CD4-positive, alpha-beta memory T cell (primary cell): ENCODE data around the gene LRP1-AS. TPM values are rescaled to one million over a fixed set of nuclear protein-coding genes. Genes with fewer than 3 reads are reported as not detected.
A peak's percentile ranks its signal among the peaks of the same experiment; 100 is the strongest.

Experiments
- CTCF ChIA-PET: fragments of 350-600 bp; sonication (Branson Sonifier 250); formaldehyde crosslinking; loops from one replicate; lab custom pipeline; 2021; ENCODE audit warnings: inconsistent platforms; ENCODE audit not compliant: partially characterized antibody; lab: Charles Lee
- POLR2A ChIA-PET: fragments of 350-600 bp; sonication (Branson Sonifier 250); formaldehyde crosslinking; loops from one replicate; lab custom pipeline; 2021; ENCODE audit not compliant: partially characterized antibody; lab: Charles Lee
- DNase-seq, 5 donors: peaks; one replicate each; pipeline versions ENCODE4 v3.0.0 to v3.0.0-alpha.2; 2020 to 2022; ENCODE audit warnings: mixed read lengths in 1 of 5
- H3K27ac ChIP-seq: one replicate; pipeline ENCODE4 v1.7.0; 2013; ENCODE audit warnings: low read depth, low read length
- H3K27me3 ChIP-seq: 2 replicates; pipeline ENCODE4 v1.7.0; 2013; ENCODE audit warnings: mild to moderate bottlenecking, low read length, moderate library complexity; ENCODE audit not compliant: insufficient read depth
- H3K36me3 ChIP-seq: 2 replicates; pipeline ENCODE4 v1.7.0; 2013; ENCODE audit warnings: mild to moderate bottlenecking, low read length, moderate library complexity; ENCODE audit not compliant: insufficient read depth
- H3K4me1 ChIP-seq: 2 replicates; pipeline ENCODE4 v1.7.0; 2013; ENCODE audit warnings: mild to moderate bottlenecking, low read length, moderate library complexity; ENCODE audit not compliant: insufficient read depth
- H3K4me3 ChIP-seq, 2 donors: one replicate each; pipeline ENCODE4 v1.7.0; 2013; ENCODE audit warnings: low read length in 2 of 2, mild to moderate bottlenecking in 1 of 2
- H3K9me3 ChIP-seq, 2 donors: one replicate each; pipeline ENCODE4 v1.7.0; 2013; ENCODE audit warnings: low read length in 2 of 2, control low read depth in 1 of 2; ENCODE audit not compliant: control insufficient read depth in 1 of 2
- H3K27ac Mint-ChIP-seq, 7 donors: one replicate each; pipeline ENCODE4 v1.8.0; 2020 to 2021; ENCODE audit warnings: mixed read lengths in 7 of 7, mild to moderate bottlenecking in 6 of 7, inconsistent platforms in 3 of 7, moderate library complexity in 3 of 7
- H3K27me3 Mint-ChIP-seq, 2 donors: one replicate each; pipeline ENCODE4 v1.8.0; 2020 to 2021; ENCODE audit warnings: mixed read lengths in 2 of 2
- H3K36me3 Mint-ChIP-seq, 2 donors: one replicate each; pipeline ENCODE4 v1.8.0; 2020 to 2021; ENCODE audit warnings: mixed read lengths in 2 of 2, inconsistent platforms in 1 of 2, mild to moderate bottlenecking in 1 of 2
- H3K4me1 Mint-ChIP-seq, 4 donors: one replicate each; pipeline ENCODE4 v1.8.0; 2020 to 2021; ENCODE audit warnings: mixed read lengths in 4 of 4, mild to moderate bottlenecking in 1 of 4
- H3K4me3 Mint-ChIP-seq, 8 donors: one replicate each; pipeline ENCODE4 v1.8.0; 2020 to 2021; ENCODE audit warnings: mixed read lengths in 8 of 8, mild to moderate bottlenecking in 7 of 8, moderate library complexity in 6 of 8, inconsistent platforms in 3 of 8
- H3K9me3 Mint-ChIP-seq, 8 donors: one replicate each; pipeline ENCODE4 v1.8.0; 2020 to 2021; ENCODE audit warnings: mixed read lengths in 8 of 8, mild to moderate bottlenecking in 5 of 8, inconsistent platforms in 3 of 8, moderate library complexity in 1 of 8
- intact Hi-C: fragments of 100-400 bp; cut with micrococcal nuclease; formaldehyde crosslinking; loops from one replicate; pipeline ENCODE4 v1.15.1; 2023
- microRNA-seq: library from miRNA; unstranded; fragments of <30 nt; microRNA quantifications from one replicate; pipeline ENCODE4 v1.2.0, GENCODE V29; 2021; ENCODE audit warnings: borderline replicate concordance, borderline number of aligned reads, borderline microRNAs expressed, mixed read lengths
- polyA plus RNA-seq, 2 donors: library from polyadenylated mRNA; unstranded; fragments of 300-500 nt; fragmentation: Illumina TruSeq; gene quantifications; one replicate each; pipeline ENCODE4 v1.2.3, GENCODE V29; 2021
- total RNA-seq, 2 experiments: library from RNA; stranded (reverse); gene quantifications; one replicate each; pipeline ENCODE4 v1.2.3, GENCODE V29; 2021

LRP1-AS gene
- total and polyA plus RNA-seq, 4 experiments from 2014 or later, result not detected

- no peak for DNase-seq
- intact Hi-C loops, result no loop called here
- H3K4me3 Mint-ChIP-seq, result no peak overlapping the region
- H3K4me1 Mint-ChIP-seq, result peaks cover 13 to 32% (median 21%) of the 10 kb centered on the region in 4 donors
- peaks cover 34% of the 10 kb centered on the region for H3K4me1 ChIP-seq
- H3K27me3 Mint-ChIP-seq, result no peaks in the 10 kb centered on the region
- ChIA-PET CTCF (interaction anchor here (1.1 to 4.4 kb wide), 4 partner anchors 10 to 29 kb away, joined by 4 to 29 read pairs (median 9); partner anchors contain the start of gene STAT6), POLR2A (interaction anchor here (1.3 to 17.6 kb wide), 3 partner anchors 9 to 19 kb away, joined by 3 to 622 read pairs (median 33); partner anchors contain the start of genes NAB2, NEMP1 and STAT6)
- no peaks in the 10 kb centered on the region for H3K9me3 ChIP-seq
- H3K4me3 ChIP-seq, result no peak overlapping the region
- H3K36me3 Mint-ChIP-seq, result peaks cover 37 to 78% of the 10 kb centered on the region in 2 donors
- peaks cover 0 to 3% (median 0%) of the 10 kb centered on the region in 8 donors for H3K9me3 Mint-ChIP-seq
- H3K27me3 ChIP-seq, result no peaks in the 10 kb centered on the region
- H3K27ac Mint-ChIP-seq, result peak overlapping the region in 2 of 7 donors; percentile 15 to 62
- H3K36me3 ChIP-seq, result peaks cover 55% of the 10 kb centered on the region
- H3K27ac ChIP-seq, result no peak overlapping the region
These were observed 49.9 kb downstream of the LRP1-AS start for GRCh38 chr12:57097554-57097835.

GRCh38 chr12:57096748-57097553 is 50.5 kb downstream of the LRP1-AS start:
- ChIA-PET POLR2A (interaction anchor here (1.3 to 17.6 kb wide), 4 partner anchors 9 to 18 kb away, joined by 3 to 622 read pairs (median 24); partner anchors contain the start of genes NAB2, NEMP1 and STAT6), CTCF (interaction anchor here (1.5 to 11.0 kb wide), 5 partner anchors 10 to 28 kb away, joined by 3 to 184 read pairs (median 12); partner anchors contain the start of gene STAT6)
- H3K9me3 Mint-ChIP-seq, result peaks cover 0 to 3% (median 0%) of the 10 kb centered on the region in 8 donors
- no peaks in the 10 kb centered on the region for H3K9me3 ChIP-seq
- no peaks in the 10 kb centered on the region for H3K27me3 ChIP-seq
- H3K27me3 Mint-ChIP-seq, result no peaks in the 10 kb centered on the region
- no peak for DNase-seq
- peaks cover 55% of the 10 kb centered on the region for H3K36me3 ChIP-seq
- no peak overlapping the region for H3K4me3 ChIP-seq
- peaks cover 13 to 36% (median 23%) of the 10 kb centered on the region in 4 donors for H3K4me1 Mint-ChIP-seq
- H3K4me1 ChIP-seq, result peaks cover 34% of the 10 kb centered on the region
- H3K4me3 Mint-ChIP-seq, result no peak overlapping the region
- H3K36me3 Mint-ChIP-seq, result peaks cover 37 to 74% of the 10 kb centered on the region in 2 donors
- intact Hi-C loops, result no loop called here
- H3K27ac ChIP-seq, result no peak overlapping the region
- H3K27ac Mint-ChIP-seq, result peak overlapping the region in 4 of 7 donors; percentile 4 to 81 (median 35)

GRCh38 chr12:57096099-57096572 is 51.3 kb downstream of the LRP1-AS start:
- H3K4me3 Mint-ChIP-seq, result no peak overlapping the region
- POLR2A ChIA-PET, result interaction anchor here (0.9 to 17.6 kb wide), 5 partner anchors 8 to 32 kb away, joined by 3 to 622 read pairs (median 16); partner anchors contain the start of genes LRP1, NAB2, NEMP1 and STAT6
- Histone ChIP-seq H3K4me1 (peaks cover 42% of the 10 kb centered on the region), H3K9me3 (no peaks in the 10 kb centered on the region), H3K36me3 (peaks cover 57% of the 10 kb centered on the region), H3K27me3 (no peaks in the 10 kb centered on the region), H3K27ac (no peak overlapping the region), H3K4me3 (no peak overlapping the region)
- no peaks in the 10 kb centered on the region for H3K27me3 Mint-ChIP-seq
- peaks cover 14 to 43% (median 28%) of the 10 kb centered on the region in 4 donors for H3K4me1 Mint-ChIP-seq
- H3K9me3 Mint-ChIP-seq, result peaks cover 0 to 3% (median 0%) of the 10 kb centered on the region in 8 donors
- CTCF ChIA-PET, result interaction anchor here (0.8 to 11.0 kb wide), 6 partner anchors 11 to 523 kb away, joined by 3 to 184 read pairs (median 4); partner anchors contain the start of gene STAT6
- H3K27ac Mint-ChIP-seq, result peak overlapping the region in 5 of 7 donors; percentile 18 to 88 (median 55)
- intact Hi-C loops, result no loop called here
- DNase-seq, result no peak
- H3K36me3 Mint-ChIP-seq, result peaks cover 37 to 75% of the 10 kb centered on the region in 2 donors

- H3K4me1 Mint-ChIP-seq, result peaks cover 19 to 50% (median 35%) of the 10 kb centered on the region in 4 donors
- H3K4me3 ChIP-seq, result no peak overlapping the region
These were observed 52.0 kb downstream of the LRP1-AS start for GRCh38 chr12:57095440-57095839.

More at GRCh38 chr12:57095440-57095839, 52.0 kb downstream of the LRP1-AS start:
- H3K36me3 ChIP-seq, result peaks cover 57% of the 10 kb centered on the region
- no peaks in the 10 kb centered on the region for H3K27me3 Mint-ChIP-seq
- CTCF ChIA-PET, result interaction anchor here (0.8 to 11.0 kb wide), 5 partner anchors 12 to 522 kb away, joined by 3 to 184 read pairs (median 6); partner anchors contain the start of gene STAT6
- H3K27ac Mint-ChIP-seq, result peak overlapping the region in 5 of 7 donors; percentile 42 to 85 (median 55)
- intact Hi-C loops, result no loop called here
- POLR2A ChIA-PET, result interaction anchor here (0.9 to 17.6 kb wide), 4 partner anchors 13 to 32 kb away, joined by 3 to 622 read pairs (median 10); partner anchors contain the start of genes LRP1, NEMP1 and STAT6
- no peaks in the 10 kb centered on the region for H3K27me3 ChIP-seq
- peaks cover 49% of the 10 kb centered on the region for H3K4me1 ChIP-seq
- no peak overlapping the region for H3K4me3 Mint-ChIP-seq
- DNase-seq, result peak in 1 of 5 donors; percentile 10
- peaks cover 36 to 73% of the 10 kb centered on the region in 2 donors for H3K36me3 Mint-ChIP-seq
- H3K9me3 ChIP-seq, result no peaks in the 10 kb centered on the region
- H3K9me3 Mint-ChIP-seq, result peaks cover 0 to 3% (median 0%) of the 10 kb centered on the region in 8 donors
- H3K27ac ChIP-seq, result no peak overlapping the region

Small RNA genes lying within 50 kb of the gene (microRNA-seq; reads per million reads assigned to microRNA genes)
- not detected for gene MIR1228

Other genes with a start within 250 kb of the LRP1-AS start
- not detected for gene SDR9C7, start 213.2 kb downstream of the LRP1-AS start, total RNA-seq
- not detected for gene SDR9C7, start 213.2 kb downstream of the LRP1-AS start, polyA plus RNA-seq
- 1 to 10 TPM; 1.3 to 1.9 TPM for gene RDH16, start 190.0 kb downstream of the LRP1-AS start, total RNA-seq
- gene RDH16, start 190.0 kb downstream of the LRP1-AS start, polyA plus RNA-seq, result under 1 TPM; 0.09 to 0.47 TPM
- 10 to 100 TPM; 10.8 to 12.2 TPM for gene ZBTB39, start 141.1 kb downstream of the LRP1-AS start, total RNA-seq
- 1 to 10 TPM in 1 of 2 donors, under 1 TPM in 1; 0.98 to 2.7 TPM for gene ZBTB39, start 141.1 kb downstream of the LRP1-AS start, polyA plus RNA-seq
- gene TAC3, start 131.1 kb downstream of the LRP1-AS start, total RNA-seq, result not detected
- gene TAC3, start 131.1 kb downstream of the LRP1-AS start, polyA plus RNA-seq, result under 1 TPM in 1 of 2 donors, not detected in 1; 0.36 TPM
- gene MYO1A, start 97.5 kb downstream of the LRP1-AS start, total RNA-seq, result 1 to 10 TPM; 1.2 to 3.0 TPM
- gene MYO1A, start 97.5 kb downstream of the LRP1-AS start, polyA plus RNA-seq, result not detected
- gene NEMP1, start 68.8 kb downstream of the LRP1-AS start, total RNA-seq, result 10 to 100 TPM; 27.2 TPM
- 1 to 10 TPM; 4.6 to 6.5 TPM for gene NEMP1, start 68.8 kb downstream of the LRP1-AS start, polyA plus RNA-seq
- gene NAB2, start 58.5 kb downstream of the LRP1-AS start, total RNA-seq, result 10 to 100 TPM; 17.5 to 19.5 TPM
- 1 to 10 TPM in 1 of 2 donors, under 1 TPM in 1; 0.41 to 1.8 TPM for gene NAB2, start 58.5 kb downstream of the LRP1-AS start, polyA plus RNA-seq
- gene STAT6, start 36.3 kb downstream of the LRP1-AS start, total RNA-seq, result 100 to 1,000 TPM; 399 to 424 TPM
- 10 to 100 TPM; 78.4 to 91.7 TPM for gene STAT6, start 36.3 kb downstream of the LRP1-AS start, polyA plus RNA-seq
- 10 to 100 TPM in 1 of 2 experiments, 1 to 10 TPM in 1; 9.7 to 11.6 TPM for gene LRP1, start 19.1 kb downstream of the LRP1-AS start, total RNA-seq
- under 1 TPM in 1 of 2 donors, not detected in 1; 0.38 TPM for gene LRP1, start 19.1 kb downstream of the LRP1-AS start, polyA plus RNA-seq
- gene NXPH4, start 69.2 kb upstream of the LRP1-AS start, total RNA-seq, result not detected
- not detected for gene NXPH4, start 69.2 kb upstream of the LRP1-AS start, polyA plus RNA-seq
- gene SHMT2, start 82.1 kb upstream of the LRP1-AS start, total RNA-seq, result 10 to 100 TPM; 39.8 to 46.1 TPM
- gene SHMT2, start 82.1 kb upstream of the LRP1-AS start, polyA plus RNA-seq, result 10 to 100 TPM; 42.1 to 44.3 TPM
- 1 to 10 TPM; 2.7 to 3.0 TPM for gene STAC3, start 103.6 kb upstream of the LRP1-AS start, total RNA-seq
- under 1 TPM in 1 of 2 donors, not detected in 1; 0.61 TPM for gene STAC3, start 103.6 kb upstream of the LRP1-AS start, polyA plus RNA-seq